OCI-LY1 (cell line): ENCODE data around the gene CMTM7.

Experiments
- H2AFZ ChIP-seq: fragments of 200-600 bp; sonication (generic), shearing (Covaris generic); 2 replicates; pipeline ENCODE4 v1.6.0; 2014; ENCODE audit warnings: antibody characterized with exemption, mild to moderate bottlenecking, low read length
- H3F3A ChIP-seq: fragments of 200-600 bp; sonication (generic), shearing (Covaris generic); 2 replicates; pipeline ENCODE4 v1.6.0; 2014; ENCODE audit warnings: mild to moderate bottlenecking, antibody characterized with exemption, low read length, moderate library complexity; ENCODE audit not compliant: insufficient read depth
- H3K27ac ChIP-seq: fragments of 200-600 bp; sonication (generic); 2 replicates; pipeline ENCODE4 v1.5.1; 2014; ENCODE audit warnings: low read length, mixed run types, mild to moderate bottlenecking, low read depth; ENCODE audit not compliant: poor library complexity, severe bottlenecking
- H3K27me3 ChIP-seq: fragments of 200-600 bp; sonication (generic); 2 replicates; pipeline ENCODE4 v1.6.0; 2014; ENCODE audit warnings: antibody characterized with exemption, mild to moderate bottlenecking, low read length, moderate library complexity; ENCODE audit not compliant: insufficient read depth
- H3K36me3 ChIP-seq: fragments of 200-600 bp; sonication (generic); 2 replicates; pipeline ENCODE4 v1.6.1; 2014; ENCODE audit warnings: mild to moderate bottlenecking, antibody characterized with exemption, low read length, moderate library complexity, mixed read lengths; ENCODE audit not compliant: insufficient read depth
- H3K4me1 ChIP-seq: fragments of 200-600 bp; sonication (generic); 2 replicates; pipeline ENCODE4 v1.5.1; 2014; ENCODE audit warnings: mild to moderate bottlenecking, low read length, moderate library complexity; ENCODE audit not compliant: insufficient read depth, severe bottlenecking
- H3K4me2 ChIP-seq: fragments of 200-600 bp; sonication (generic), shearing (Covaris generic); 2 replicates; pipeline ENCODE4 v1.6.1; 2014; ENCODE audit warnings: low read length
- H3K4me3 ChIP-seq: fragments of 200-600 bp; sonication (generic); 2 replicates; pipeline ENCODE4 v1.5.1; 2014; ENCODE audit warnings: low read length, low read depth, mild to moderate bottlenecking, mixed read lengths; ENCODE audit not compliant: poor library complexity, severe bottlenecking
- H3K79me2 ChIP-seq: fragments of 200-600 bp; shearing (Covaris generic); 2 replicates; pipeline ENCODE4 v1.6.1; 2016; ENCODE audit warnings: mixed run types, low read length, mixed read lengths; ENCODE audit not compliant: insufficient read depth
- H3K9ac ChIP-seq: fragments of 200-600 bp; sonication (generic), shearing (Covaris generic); 2 replicates; pipeline ENCODE4 v1.6.1; 2014; ENCODE audit warnings: mild to moderate bottlenecking, low read length, mixed read lengths
- H3K9me2 ChIP-seq: fragments of 200-600 bp; sonication (generic), shearing (Covaris generic); 2 replicates; pipeline ENCODE4 v1.6.1; 2014; ENCODE audit warnings: low read depth, mild to moderate bottlenecking, low read length, mixed read lengths
- H3K9me3 ChIP-seq: fragments of 200-600 bp; shearing (Covaris generic); 2 replicates; pipeline ENCODE4 v1.6.1; 2014; ENCODE audit warnings: low read length, mixed read lengths
- H4K20me1 ChIP-seq: fragments of 200-600 bp; sonication (generic), shearing (Covaris generic); 2 replicates; pipeline ENCODE4 v1.6.0; 2016; ENCODE audit warnings: mild to moderate bottlenecking, low read length; ENCODE audit not compliant: insufficient read depth
- CTCF ChIP-seq: fragments of 200-600 bp; sonication (generic), shearing (Covaris generic); IDR thresholded peaks from 2 replicates; pipeline ENCODE4 v1.5.1; 2017; ENCODE audit warnings: mild to moderate bottlenecking, antibody characterized with exemption, low read length, moderate library complexity, mixed read lengths
- EZH2 ChIP-seq: fragments of 200-600 bp; sonication (generic), shearing (Covaris generic); IDR thresholded peaks from 2 replicates; pipeline ENCODE4 v1.8.0; 2017; ENCODE audit warnings: borderline replicate concordance, mixed run types, mild to moderate bottlenecking, antibody characterized with exemption, low read length, moderate library complexity, mixed read lengths

Gene CMTM7

GRCh38 chr3:32495085-32495484, 103.4 kb downstream of the CMTM7 start:
- Histone ChIP-seq H3K36me3 (peaks cover 8% of the 10 kb centered on the region; the same call in 1 of the 2 replicates), H3K27ac (no peak overlapping the region), H4K20me1 (no peaks in the 10 kb centered on the region), H3K9me2 (no peaks in the 10 kb centered on the region), H3K79me2 (peaks cover 14% of the 10 kb centered on the region; the same call in 1 of the 2 replicates), H3K4me3 (no peak overlapping the region), H2AFZ (no peak overlapping the region), H3K9ac (no peak overlapping the region), H3F3A (no peaks in the 10 kb centered on the region), H3K9me3 (no peaks in the 10 kb centered on the region), H3K4me2 (no peak overlapping the region), H3K27me3 (no peaks in the 10 kb centered on the region), H3K4me1 (peaks cover 30% of the 10 kb centered on the region)
- TF ChIP-seq EZH2 (no peak), CTCF (no peak)

GRCh38 chr3:32495609-32496008, 104.0 kb downstream of the CMTM7 start:
- Histone ChIP-seq H3K27me3 (no peaks in the 10 kb centered on the region), H3K9me3 (no peaks in the 10 kb centered on the region), H3K9me2 (no peaks in the 10 kb centered on the region), H3K27ac (no peak overlapping the region), H3F3A (no peaks in the 10 kb centered on the region), H3K4me3 (no peak overlapping the region), H4K20me1 (no peaks in the 10 kb centered on the region), H3K36me3 (peaks cover 8% of the 10 kb centered on the region; the same call in 1 of the 2 replicates), H3K79me2 (peaks cover 14% of the 10 kb centered on the region; the same call in 1 of the 2 replicates), H3K4me1 (peaks cover 35% of the 10 kb centered on the region), H2AFZ (no peak overlapping the region), H3K4me2 (no peak overlapping the region), H3K9ac (no peak overlapping the region)
- TF ChIP-seq EZH2 (no peak), CTCF (no peak)

GRCh38 chr3:32498252-32498651, 106.6 kb downstream of the CMTM7 start:
- H3K4me1 ChIP-seq = peaks cover 54% of the 10 kb centered on the region
- H3K4me3 ChIP-seq = no peak overlapping the region
- H3K9ac ChIP-seq = no peak overlapping the region
- TF ChIP-seq EZH2 = no peak
- H3K27me3 ChIP-seq = no peaks in the 10 kb centered on the region
- H4K20me1 ChIP-seq = 0 out of 2 replicates have a peak, but pooled peaks cover 4% of the 10 kb centered on the region
- no peaks in the 10 kb centered on the region for H3K9me2 ChIP-seq
- H2AFZ ChIP-seq = no peak overlapping the region
- peaks cover 22% of the 10 kb centered on the region for H3K79me2 ChIP-seq
- H3K36me3 ChIP-seq = no peaks in the 10 kb centered on the region
- no peaks in the 10 kb centered on the region for H3F3A ChIP-seq
- H3K27ac ChIP-seq = no peak overlapping the region
- H3K4me2 ChIP-seq = peak overlapping the region; percentile 0; the same call in 1 of the 2 replicates
- H3K9me3 ChIP-seq = no peaks in the 10 kb centered on the region

- no peak overlapping the region for H3K4me2 ChIP-seq
- H3K4me3 ChIP-seq = no peak overlapping the region
- H3K79me2 ChIP-seq = peaks cover 22% of the 10 kb centered on the region
- H3K36me3 ChIP-seq = no peaks in the 10 kb centered on the region
- H3K9me3 ChIP-seq = no peaks in the 10 kb centered on the region
- H3K9me2 ChIP-seq = no peaks in the 10 kb centered on the region
- TF ChIP-seq EZH2 (no peak), CTCF (no peak)
- peaks cover 56% of the 10 kb centered on the region for H3K4me1 ChIP-seq
- H3K27ac ChIP-seq = no peak overlapping the region
- H4K20me1 ChIP-seq = 0 out of 2 replicates have a peak, but pooled peaks cover 4% of the 10 kb centered on the region
- no peaks in the 10 kb centered on the region for H3K27me3 ChIP-seq
- no peak overlapping the region for H3K9ac ChIP-seq
- H3F3A ChIP-seq = no peaks in the 10 kb centered on the region
- H2AFZ ChIP-seq = no peak overlapping the region
These were observed 107.3 kb downstream of the CMTM7 start for GRCh38 chr3:32498992-32499391.
